Peyer's patch (tissue), 4 donors: ENCODE measurements around the gene STRADB. TPM values are rescaled to one million over a fixed set of nuclear protein-coding genes. Genes with fewer than 3 reads are reported as not detected.

Experiments used
- DNase-seq, 3 donors: peaks; one replicate each; pipeline ENCODE4 v3.0.0-alpha.2; 2017 to 2019
- H3K27ac ChIP-seq, 4 donors: fragments of 200-600 bp; sonication (generic); one replicate each; pipeline ENCODE4 v1.5.1; 2016 to 2019
- H3K27me3 ChIP-seq, 2 donors: fragments of 200-600 bp; sonication (generic); one replicate each; pipeline ENCODE4 v1.5.1; 2019
- H3K36me3 ChIP-seq, 3 donors: fragments of 200-600 bp; sonication (generic); one replicate each; pipeline ENCODE4 v1.5.1; 2016 to 2019
- H3K4me1 ChIP-seq, 4 donors: fragments of 200-600 bp; sonication (generic); one replicate each; pipeline ENCODE4 v1.5.1; 2016 to 2019
- H3K4me3 ChIP-seq, 4 donors: fragments of 200-600 bp; sonication (generic); 1 replicate in 3 of 4; 2 replicates in 1 of 4; pipeline ENCODE4 v1.5.1; 2016 to 2019; ENCODE audit warnings: mild to moderate bottlenecking in 1 of 4
- H3K9me3 ChIP-seq, 4 donors: fragments of 200-600 bp; sonication (generic); one replicate each; pipeline ENCODE4 v1.5.1; 2016 to 2019; ENCODE audit warnings: mild to moderate bottlenecking in 1 of 4
- POLR2A ChIP-seq, 2 donors: fragments of 450-650 bp; IDR thresholded peaks; one replicate each; pipeline ENCODE4 v1.5.1; 2017; ENCODE audit warnings: antibody characterized with exemption in 2 of 2, mild to moderate bottlenecking in 2 of 2, moderate library complexity in 2 of 2
- total RNA-seq, 4 donors: library from RNA; depleted of rRNA; stranded (reverse); fragments of >200 nt; gene quantifications; one replicate each; pipeline ENCODE4 v1.1.0, GENCODE V29; 2016
- TF ChIP-seq, protein P1 (sequence below), 6 experiments: fragments of 450-650 bp in 4 of 6; fragments of 200-600 bp in 2 of 6; sonication (generic) in 1 of 6; IDR thresholded peaks; one replicate each; pipeline ENCODE4 v1.5.1; 2017 to 2019; ENCODE audit warnings: antibody characterized with exemption in 6 of 6, mild to moderate bottlenecking in 3 of 6, moderate library complexity in 1 of 6

The STRADB gene
- total RNA-seq, 4 donors from 2014 or later: 21.5 to 137 (median 109) TPM

- Histone ChIP-seq H3K4me1 (peaks cover 0 to 43% (median 1%) of the 10 kb centered on the region in 4 donors), H3K27me3 (no peaks in the 10 kb centered on the region), H3K27ac (peak overlapping the region in 2 of 4 donors; percentile 6 to 23), H3K9me3 (no peaks in the 10 kb centered on the region), H3K4me3 (no peak overlapping the region), H3K36me3 (no peaks in the 10 kb centered on the region)
- no peak for DNase-seq
- TF ChIP-seq, protein P1, sequence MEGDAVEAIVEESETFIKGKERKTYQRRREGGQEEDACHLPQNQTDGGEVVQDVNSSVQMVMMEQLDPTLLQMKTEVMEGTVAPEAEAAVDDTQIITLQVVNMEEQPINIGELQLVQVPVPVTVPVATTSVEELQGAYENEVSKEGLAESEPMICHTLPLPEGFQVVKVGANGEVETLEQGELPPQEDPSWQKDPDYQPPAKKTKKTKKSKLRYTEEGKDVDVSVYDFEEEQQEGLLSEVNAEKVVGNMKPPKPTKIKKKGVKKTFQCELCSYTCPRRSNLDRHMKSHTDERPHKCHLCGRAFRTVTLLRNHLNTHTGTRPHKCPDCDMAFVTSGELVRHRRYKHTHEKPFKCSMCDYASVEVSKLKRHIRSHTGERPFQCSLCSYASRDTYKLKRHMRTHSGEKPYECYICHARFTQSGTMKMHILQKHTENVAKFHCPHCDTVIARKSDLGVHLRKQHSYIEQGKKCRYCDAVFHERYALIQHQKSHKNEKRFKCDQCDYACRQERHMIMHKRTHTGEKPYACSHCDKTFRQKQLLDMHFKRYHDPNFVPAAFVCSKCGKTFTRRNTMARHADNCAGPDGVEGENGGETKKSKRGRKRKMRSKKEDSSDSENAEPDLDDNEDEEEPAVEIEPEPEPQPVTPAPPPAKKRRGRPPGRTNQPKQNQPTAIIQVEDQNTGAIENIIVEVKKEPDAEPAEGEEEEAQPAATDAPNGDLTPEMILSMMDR (IDR thresholded peaks at IDR 0.05): no peak
- TF ChIP-seq POLR2A (IDR thresholded peaks at IDR 0.05): no peak
Observed at GRCh38 chr2:201406077-201406662, 45.4 kb upstream of the STRADB start.

GRCh38 chr2:201407265-201407664 is 44.3 kb upstream of the STRADB start:
- no peak for TF ChIP-seq POLR2A (IDR thresholded peaks at IDR 0.05)
- TF ChIP-seq, protein P1 (IDR thresholded peaks at IDR 0.05): no peak
- Histone ChIP-seq H3K36me3 (no peaks in the 10 kb centered on the region), H3K27me3 (no peaks in the 10 kb centered on the region), H3K27ac (no peak overlapping the region), H3K9me3 (no peaks in the 10 kb centered on the region), H3K4me1 (peaks cover 0 to 35% (median 1%) of the 10 kb centered on the region in 4 donors), H3K4me3 (no peak overlapping the region)
- no peak for DNase-seq

DNA sequence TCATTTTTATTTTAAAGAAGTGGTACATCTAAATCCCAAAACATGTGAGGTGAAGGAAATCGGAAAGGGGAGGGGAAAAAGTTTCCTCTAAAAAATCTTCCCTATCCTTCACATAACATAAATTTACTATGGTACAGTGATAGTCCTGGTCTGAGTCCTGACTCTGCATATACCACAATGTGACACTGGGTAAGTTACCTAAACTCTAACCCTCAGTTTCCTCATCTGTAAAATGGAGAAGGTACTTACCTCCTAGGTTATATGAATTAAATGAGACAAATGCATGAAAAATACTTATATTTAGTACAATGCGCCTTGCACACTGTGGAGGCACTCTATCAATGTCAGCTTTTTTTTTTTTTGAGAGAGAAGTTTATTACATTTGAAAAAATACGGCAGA is 42.6 kb upstream of the STRADB start:
- H3K27me3 ChIP-seq: no peaks in the 10 kb centered on the region
- no peaks in the 10 kb centered on the region for H3K9me3 ChIP-seq
- DNase-seq: no peak
- H3K36me3 ChIP-seq: no peaks in the 10 kb centered on the region
- no peak overlapping the region for H3K27ac ChIP-seq
- TF ChIP-seq, protein P1 (IDR thresholded peaks at IDR 0.05): no peak
- TF ChIP-seq POLR2A (IDR thresholded peaks at IDR 0.05): no peak
- H3K4me1 ChIP-seq: peaks cover 0 to 21% (median 3%) of the 10 kb centered on the region in 4 donors
- no peak overlapping the region for H3K4me3 ChIP-seq

GRCh38 chr2:201411421-201411820 is 40.1 kb upstream of the STRADB start:
- Histone ChIP-seq H3K4me3 (no peak overlapping the region), H3K27ac (no peak overlapping the region), H3K36me3 (no peaks in the 10 kb centered on the region), H3K4me1 (peaks cover 0 to 17% (median 5%) of the 10 kb centered on the region in 4 donors), H3K9me3 (no peaks in the 10 kb centered on the region), H3K27me3 (no peaks in the 10 kb centered on the region)
- no peak for DNase-seq
- TF ChIP-seq POLR2A (IDR thresholded peaks at IDR 0.05): no peak
- TF ChIP-seq, protein P1 (IDR thresholded peaks at IDR 0.05): no peak

DNA sequence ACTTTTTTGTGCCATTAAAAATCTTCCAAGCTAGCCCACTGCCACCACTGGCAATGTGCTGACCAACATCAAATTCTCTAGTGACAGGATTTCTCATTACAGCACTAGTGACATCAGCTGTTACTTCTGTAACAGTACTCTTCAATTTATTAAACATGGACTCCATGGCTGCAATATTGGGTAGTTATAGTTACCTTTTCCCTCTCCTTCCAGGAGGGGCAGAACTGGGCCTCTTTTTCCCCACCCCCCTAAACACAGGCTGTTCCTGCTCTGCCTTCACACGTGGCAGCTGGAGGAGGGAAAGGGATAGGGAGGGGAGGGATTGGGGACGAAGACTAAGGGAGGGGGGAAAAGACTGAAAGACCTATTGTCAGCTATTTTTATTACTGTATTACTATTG is 38.4 kb upstream of the STRADB start:
- H3K4me1 ChIP-seq: peaks cover 0 to 14% (median 5%) of the 10 kb centered on the region in 4 donors
- peak overlapping the region in 1 of 4 donors; percentile 61 for H3K27ac ChIP-seq
- DNase-seq: no peak
- H3K36me3 ChIP-seq: no peaks in the 10 kb centered on the region
- no peak overlapping the region for H3K4me3 ChIP-seq
- TF ChIP-seq POLR2A (IDR thresholded peaks at IDR 0.05): no peak
- H3K9me3 ChIP-seq: no peaks in the 10 kb centered on the region
- no peaks in the 10 kb centered on the region for H3K27me3 ChIP-seq

- TF ChIP-seq, protein P1 (IDR thresholded peaks at IDR 0.05): no peak
- TF ChIP-seq POLR2A (IDR thresholded peaks at IDR 0.05): no peak
- Histone ChIP-seq H3K4me1 (peaks cover 0 to 14% (median 5%) of the 10 kb centered on the region in 4 donors), H3K27ac (peak overlapping the region in 1 of 4 donors; percentile 61), H3K36me3 (no peaks in the 10 kb centered on the region), H3K4me3 (no peak overlapping the region), H3K27me3 (no peaks in the 10 kb centered on the region), H3K9me3 (no peaks in the 10 kb centered on the region)
- no peak for DNase-seq
Observed at GRCh38 chr2:201413552-201413951, 38.0 kb upstream of the STRADB start.
